Measurements from ENCODE around the gene CCSER2.

Gene CCSER2

GRCh38 chr10:84354623-84355022 lies 26.2 kb downstream of the CCSER2 start:
- DNase-seq = no peak
- no peaks in the 10 kb centered on the region for H3K27me3 ChIP-seq
- H3K4me3 ChIP-seq (ENCODE audit: low read depth, low read length) = no peak overlapping the region
- TF ChIP-seq CTCF (IDR thresholded peaks at IDR 0.05; ENCODE audit: low read depth, low read length) = no peak
- H3K9me3 ChIP-seq = no peaks in the 10 kb centered on the region
- no peaks in the 10 kb centered on the region for H3K4me1 ChIP-seq
- no peaks in the 10 kb centered on the region for H3K36me3 ChIP-seq

GRCh38 chr10:84355106-84355505 lies 26.7 kb downstream of the CCSER2 start:
- Histone ChIP-seq H3K4me3 (ENCODE audit: low read depth, low read length) (no peak overlapping the region), H3K4me1 (no peaks in the 10 kb centered on the region), H3K9me3 (no peaks in the 10 kb centered on the region), H3K36me3 (no peaks in the 10 kb centered on the region), H3K27me3 (no peaks in the 10 kb centered on the region)
- DNase-seq = no peak
- TF ChIP-seq CTCF (IDR thresholded peaks at IDR 0.05; ENCODE audit: low read depth, low read length) = no peak

GRCh38 chr10:84356928-84357327 lies 28.5 kb downstream of the CCSER2 start:
- no peak overlapping the region for H3K4me3 ChIP-seq (ENCODE audit: low read depth, low read length)
- H3K36me3 ChIP-seq = no peaks in the 10 kb centered on the region
- no peak for TF ChIP-seq CTCF (IDR thresholded peaks at IDR 0.05; ENCODE audit: low read depth, low read length)
- H3K4me1 ChIP-seq = no peaks in the 10 kb centered on the region
- H3K9me3 ChIP-seq = no peaks in the 10 kb centered on the region
- DNase-seq = no peak
- H3K27me3 ChIP-seq = no peaks in the 10 kb centered on the region

- no peak for DNase-seq
- H3K4me1 ChIP-seq = no peaks in the 10 kb centered on the region
- no peaks in the 10 kb centered on the region for H3K9me3 ChIP-seq
- H3K4me3 ChIP-seq (ENCODE audit: low read depth, low read length) = no peak overlapping the region
- no peaks in the 10 kb centered on the region for H3K27me3 ChIP-seq
- no peaks in the 10 kb centered on the region for H3K36me3 ChIP-seq
- no peak for TF ChIP-seq CTCF (IDR thresholded peaks at IDR 0.05; ENCODE audit: low read depth, low read length)
Observed at GRCh38 chr10:84358743-84359142, 30.4 kb downstream of the CCSER2 start.

- Histone ChIP-seq H3K27me3 (no peaks in the 10 kb centered on the region), H3K4me3 (ENCODE audit: low read depth, low read length) (no peak overlapping the region), H3K4me1 (no peaks in the 10 kb centered on the region), H3K36me3 (no peaks in the 10 kb centered on the region), H3K9me3 (no peaks in the 10 kb centered on the region)
- no peak for TF ChIP-seq CTCF (IDR thresholded peaks at IDR 0.05; ENCODE audit: low read depth, low read length)
- DNase-seq = no peak
Observed at GRCh38 chr10:84360637-84361365, 32.4 kb downstream of the CCSER2 start.

GRCh38 chr10:84365335-84365881 lies 37.0 kb downstream of the CCSER2 start:
- DNase-seq = no peak
- no peaks in the 10 kb centered on the region for H3K9me3 ChIP-seq
- H3K4me1 ChIP-seq = no peaks in the 10 kb centered on the region
- no peak for TF ChIP-seq CTCF (IDR thresholded peaks at IDR 0.05; ENCODE audit: low read depth, low read length)
- H3K4me3 ChIP-seq (ENCODE audit: low read depth, low read length) = no peak overlapping the region
- no peaks in the 10 kb centered on the region for H3K27me3 ChIP-seq
- no peaks in the 10 kb centered on the region for H3K36me3 ChIP-seq

All from BE2C (cell line).